Tibial nerve (tissue), 3 donors: ENCODE data around the gene CAVIN3.

ENCODE experiments used
- EP300 ChIP-seq, 2 donors: sonication (generic); formaldehyde crosslinking; IDR thresholded peaks; one replicate each; pipeline ENCODE4 v1.6.1; 2017; ENCODE audit warnings: antibody characterized with exemption in 2 of 2, mild to moderate bottlenecking in 1 of 2
- POLR2A ChIP-seq, 2 donors: fragments of 450-650 bp; IDR thresholded peaks; one replicate each; pipeline ENCODE4 v1.6.1; 2017; ENCODE audit warnings: antibody characterized with exemption in 2 of 2, mild to moderate bottlenecking in 2 of 2, moderate library complexity in 2 of 2

DNA sequence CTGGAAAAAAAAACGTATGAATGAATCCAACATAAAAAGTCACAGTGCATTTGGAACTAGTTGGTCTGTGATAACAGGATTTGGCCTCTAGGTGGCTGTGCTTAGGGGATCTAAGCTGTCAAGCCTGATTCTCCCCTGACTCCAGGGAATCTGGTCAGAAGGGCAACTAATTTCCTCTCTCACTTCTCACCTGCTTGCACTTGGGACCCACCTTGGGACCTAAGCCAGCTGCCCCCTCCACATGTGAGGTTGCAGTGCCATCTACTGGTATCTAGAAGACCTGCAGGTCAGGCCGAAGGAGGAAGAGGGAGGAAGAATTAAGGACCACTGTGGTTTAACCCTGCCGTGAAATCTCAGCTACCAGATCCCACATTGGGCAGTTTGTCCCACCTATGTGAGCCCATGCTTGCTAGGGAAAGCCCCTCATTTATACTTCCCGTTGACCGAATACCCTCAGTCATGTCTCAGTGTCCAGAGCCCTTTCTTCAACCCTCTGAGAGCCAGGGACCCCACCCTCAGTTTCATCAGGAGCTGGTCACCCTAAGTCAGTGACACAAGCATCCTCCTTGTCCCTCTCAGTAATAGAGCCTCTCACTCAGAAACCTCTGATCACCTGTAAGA, 33.2 kb upstream of the CAVIN3 start:
- TF ChIP-seq POLR2A (IDR thresholded peaks at IDR 0.05) (no peak), EP300 (IDR thresholded peaks at IDR 0.05) (peak in 1 of 2 donors; percentile 59)
